Coronary artery (tissue), 2 donors: ENCODE data around the gene IRX2.

Experiments used
- DNase-seq: peaks from one replicate; pipeline ENCODE4 v3.0.0-alpha.2; 2017; ENCODE audit warnings: low spot score
- H3K27ac ChIP-seq, 2 donors: fragments of 200-600 bp; sonication (generic); one replicate each; pipeline ENCODE4 v1.5.1; 2016 to 2019
- H3K4me3 ChIP-seq: fragments of 200-600 bp; sonication (generic); 2 replicates; pipeline ENCODE4 v1.5.1; 2016; ENCODE audit warnings: mild to moderate bottlenecking, moderate library complexity
- CTCF ChIP-seq: fragments of 200-600 bp; sonication (generic); IDR thresholded peaks from one replicate; pipeline ENCODE4 v1.5.1; 2019; ENCODE audit warnings: antibody characterized with exemption

The IRX2 gene

GRCh38 chr5:2714026-2714425, 37.5 kb downstream of the IRX2 start:
- DNase-seq: no peak
- TF ChIP-seq CTCF: no peak
- Histone ChIP-seq H3K4me3 (no peak overlapping the region), H3K27ac (no peak overlapping the region)

GRCh38 chr5:2711446-2712425, 39.7 kb downstream of the IRX2 start:
- TF ChIP-seq CTCF: no peak
- no peak overlapping the region for H3K27ac ChIP-seq
- no peak overlapping the region for H3K4me3 ChIP-seq
- DNase-seq: no peak

- H3K27ac ChIP-seq: no peak overlapping the region
- H3K4me3 ChIP-seq: no peak overlapping the region
- TF ChIP-seq CTCF: no peak
- DNase-seq: no peak
Observed at GRCh38 chr5:2710910-2711309, 40.6 kb downstream of the IRX2 start.

DNA sequence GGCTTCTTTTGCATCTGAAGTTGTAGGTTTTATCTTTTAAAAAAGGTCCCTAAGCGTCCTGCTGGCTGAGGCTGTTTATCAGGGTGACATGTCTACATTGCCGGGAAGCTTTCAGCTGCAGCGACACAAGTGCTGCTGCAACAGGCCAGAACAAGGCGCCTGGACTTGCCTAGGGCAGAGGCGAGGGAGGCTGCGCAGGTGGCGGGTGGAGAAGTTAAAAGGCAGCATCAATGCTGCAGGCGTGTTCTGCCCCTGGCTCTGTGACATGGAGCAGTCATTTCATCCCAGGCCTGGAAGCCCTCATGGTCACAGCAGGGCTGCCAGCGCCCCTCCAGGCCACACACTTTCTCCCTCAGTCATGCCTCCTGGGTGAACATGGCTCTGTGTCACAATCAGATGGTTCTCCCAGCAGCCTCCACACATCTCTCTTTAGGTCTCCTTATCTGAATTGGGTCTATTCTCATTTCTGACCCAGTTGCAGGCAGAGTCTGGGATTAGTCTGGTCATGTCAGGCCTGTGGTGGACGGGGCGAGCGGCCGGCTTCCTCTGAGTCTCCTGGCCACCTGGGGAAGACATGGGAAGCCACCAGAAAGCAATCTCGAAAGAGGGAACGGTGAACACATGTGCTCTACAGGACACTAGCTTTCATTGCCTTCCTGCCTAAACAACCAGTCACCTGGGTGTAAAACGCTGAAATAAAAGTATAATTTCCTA, 41.3 kb downstream of the IRX2 start:
- no peak for DNase-seq
- Histone ChIP-seq H3K27ac (no peak overlapping the region), H3K4me3 (no peak overlapping the region)
- TF ChIP-seq CTCF: no peak

DNA sequence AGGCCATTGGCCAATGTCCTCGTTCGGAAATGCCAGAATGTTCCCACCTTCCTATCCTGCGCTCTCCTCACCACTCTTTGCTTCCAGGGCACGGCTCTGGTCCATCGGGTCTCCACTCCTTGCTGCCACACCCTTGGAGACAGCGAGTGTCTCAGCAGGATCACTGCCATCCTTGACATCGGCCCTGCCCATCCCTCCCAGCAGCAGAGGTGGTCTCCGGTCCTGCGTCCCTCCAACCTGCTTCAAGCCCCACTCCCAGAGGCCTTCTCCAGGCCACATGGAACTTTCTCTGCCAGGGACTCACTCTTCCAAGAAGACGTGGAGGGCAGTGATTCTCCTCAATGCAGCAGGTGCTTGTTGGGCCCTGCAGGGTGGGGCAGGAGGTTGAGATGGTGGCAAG, 42.7 kb downstream of the IRX2 start:
- H3K27ac ChIP-seq: no peak overlapping the region
- no peak for TF ChIP-seq CTCF
- DNase-seq: no peak
- no peak overlapping the region for H3K4me3 ChIP-seq

DNA sequence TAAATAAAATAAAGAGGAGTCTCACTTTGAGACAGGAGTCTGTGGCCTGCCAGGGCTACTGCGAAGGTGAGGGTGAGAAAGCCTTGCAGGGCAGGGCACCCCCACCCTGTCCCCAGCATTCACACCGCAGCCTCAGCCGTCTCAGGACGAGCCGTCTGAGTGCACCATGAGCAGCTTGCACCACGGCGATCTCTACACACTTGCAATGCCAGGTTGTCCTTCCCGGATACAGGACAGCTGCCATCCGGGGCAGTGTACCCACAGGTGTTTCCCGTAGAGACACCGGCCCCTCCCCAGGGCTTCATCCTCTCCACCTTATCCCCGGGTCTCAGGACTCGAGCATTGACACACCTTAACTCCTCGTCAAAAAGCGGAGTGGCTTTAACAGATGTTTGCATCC, 43.3 kb downstream of the IRX2 start:
- no peak overlapping the region for H3K27ac ChIP-seq
- no peak for DNase-seq
- H3K4me3 ChIP-seq: no peak overlapping the region
- TF ChIP-seq CTCF: no peak

GRCh38 chr5:2705861-2706260, 45.6 kb downstream of the IRX2 start:
- no peak for DNase-seq
- TF ChIP-seq CTCF: no peak
- H3K4me3 ChIP-seq: no peak overlapping the region
- no peak overlapping the region for H3K27ac ChIP-seq
